COR-L47 (cell line): ENCODE measurements around the gene RBCK1.
A peak's percentile ranks its signal among the peaks of the same experiment; 100 is the strongest.

Experiments used
- DNase-seq: peaks from one replicate; lab custom pipeline; 2025; lab: John Stamatoyannopoulos, UW

Gene RBCK1

GRCh38 chr20:418858-419365 lies 10.8 kb downstream of the RBCK1 start:
- DNase-seq = no peak

GRCh38 chr20:419556-420165 lies 11.6 kb downstream of the RBCK1 start:
- peak; percentile 82 for DNase-seq

GRCh38 chr20:420166-420620 lies 12.1 kb downstream of the RBCK1 start:
- DNase-seq = no peak

- peak; percentile 60 for DNase-seq
These were observed 12.8 kb downstream of the RBCK1 start for GRCh38 chr20:420721-421574.

GRCh38 chr20:421685-422250 lies 13.7 kb downstream of the RBCK1 start:
- DNase-seq = no peak

GRCh38 chr20:426566-426965 lies 18.5 kb downstream of the RBCK1 start:
- DNase-seq = no peak

GRCh38 chr20:427401-427800 lies 19.3 kb downstream of the RBCK1 start:
- no peak for DNase-seq

- DNase-seq = no peak
These were observed 20.0 kb downstream of the RBCK1 start for GRCh38 chr20:427849-428657.

GRCh38 chr20:428658-429200 lies 20.6 kb downstream of the RBCK1 start:
- no peak for DNase-seq

GRCh38 chr20:430091-430999 lies 22.2 kb downstream of the RBCK1 start:
- DNase-seq = no peak

- peak; percentile 74 for DNase-seq
These were observed 23.2 kb downstream of the RBCK1 start for GRCh38 chr20:431012-431904.

- no peak for DNase-seq
These were observed 24.1 kb downstream of the RBCK1 start for GRCh38 chr20:432208-432607.

GRCh38 chr20:432677-433299 lies 24.7 kb downstream of the RBCK1 start:
- DNase-seq = no peak

GRCh38 chr20:433300-433975 lies 25.3 kb downstream of the RBCK1 start:
- no peak for DNase-seq

GRCh38 chr20:434221-434620 lies 26.1 kb downstream of the RBCK1 start:
- DNase-seq = no peak

GRCh38 chr20:434661-435419 lies 26.7 kb downstream of the RBCK1 start:
- DNase-seq = no peak

GRCh38 chr20:435558-435957 lies 27.5 kb downstream of the RBCK1 start:
- DNase-seq = no peak

GRCh38 chr20:436476-436875 lies 28.4 kb downstream of the RBCK1 start:
- no peak for DNase-seq
